IPS-NIHi7 (cell line): ENCODE measurements around the gene SLIT3.
A peak's percentile ranks its signal among the peaks of the same experiment; 100 is the strongest.

Experiments used
- DNase-seq: peaks from one replicate; pipeline ENCODE4 v3.0.0; 2012; ENCODE audit warnings: mixed read lengths; ENCODE audit errors: extremely low spot score

Gene SLIT3

DNA sequence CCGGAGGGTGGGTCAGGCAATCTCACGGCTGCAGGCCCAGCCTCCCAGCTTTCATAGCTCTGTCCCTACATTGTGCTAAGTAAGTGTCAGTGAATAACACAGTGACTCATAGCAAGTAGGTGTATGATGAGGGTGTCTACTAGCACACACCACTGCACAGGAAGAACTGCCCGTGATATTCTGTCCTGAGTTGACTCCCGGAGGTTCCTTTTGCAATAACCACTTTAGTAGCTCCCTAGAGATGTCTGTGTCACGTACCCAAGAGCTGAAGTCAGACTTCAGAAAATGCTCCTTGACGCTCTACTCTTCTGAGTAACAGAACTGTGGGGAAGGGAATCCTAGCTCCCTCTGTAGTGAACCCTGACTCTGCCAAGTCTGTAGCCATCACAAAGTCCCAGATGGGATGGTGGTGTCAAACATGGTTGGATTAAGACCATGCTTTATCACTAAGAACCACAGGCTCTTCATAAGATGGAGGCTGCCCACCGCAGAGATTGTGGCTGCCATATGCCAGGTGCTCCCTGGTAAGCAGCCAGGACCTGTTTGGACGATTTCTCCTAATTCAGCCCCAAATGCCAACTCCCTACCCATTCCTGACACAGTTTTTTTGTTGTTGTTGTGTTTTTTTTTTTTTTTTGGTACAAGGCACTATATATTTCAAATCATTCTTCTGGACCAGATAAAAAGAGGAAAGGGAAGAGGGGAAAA lies 369.1 kb downstream of the SLIT3 start:
- no peak for DNase-seq

- no peak for DNase-seq
Observed at GRCh38 chr5:168929656-168930055, 371.3 kb downstream of the SLIT3 start.

GRCh38 chr5:168925160-168925559 lies 375.8 kb downstream of the SLIT3 start:
- no peak for DNase-seq

DNA sequence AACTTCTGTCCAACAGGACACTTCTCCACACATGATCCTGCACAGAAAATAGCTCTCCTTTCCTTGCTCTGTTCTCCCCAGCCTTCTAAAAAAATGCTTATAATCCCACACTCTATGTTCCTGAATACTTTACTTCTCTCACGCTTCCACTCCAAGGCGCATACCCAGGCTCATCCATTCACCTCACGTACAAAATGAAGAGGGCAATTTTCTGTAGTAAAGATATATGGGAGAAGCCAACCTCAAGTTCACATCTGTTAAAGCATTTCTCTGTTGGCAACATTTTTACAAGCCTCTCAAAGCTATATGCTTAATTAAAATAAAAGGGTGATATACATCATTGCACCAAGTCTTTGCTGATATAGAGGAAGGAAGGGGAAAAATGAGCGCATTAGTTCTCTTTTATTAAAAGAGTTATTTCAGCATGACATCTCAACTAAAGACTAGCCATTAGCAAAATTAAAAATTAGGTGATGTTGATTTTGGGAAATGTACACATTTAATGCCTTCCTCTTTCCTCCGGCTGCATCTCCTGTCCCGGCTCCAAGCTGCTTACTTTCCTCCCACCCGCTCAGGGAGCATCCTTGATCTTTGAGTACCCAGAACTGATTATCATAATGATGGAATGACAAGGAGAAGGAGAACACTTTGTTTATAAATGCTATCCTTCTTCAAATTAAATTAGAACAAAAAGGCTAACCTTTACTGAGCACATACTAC lies 379.6 kb downstream of the SLIT3 start:
- no peak for DNase-seq

GRCh38 chr5:168920019-168920810 lies 380.7 kb downstream of the SLIT3 start:
- no peak for DNase-seq

- no peak for DNase-seq
Observed at GRCh38 chr5:168917947-168918600, 382.9 kb downstream of the SLIT3 start.

DNA sequence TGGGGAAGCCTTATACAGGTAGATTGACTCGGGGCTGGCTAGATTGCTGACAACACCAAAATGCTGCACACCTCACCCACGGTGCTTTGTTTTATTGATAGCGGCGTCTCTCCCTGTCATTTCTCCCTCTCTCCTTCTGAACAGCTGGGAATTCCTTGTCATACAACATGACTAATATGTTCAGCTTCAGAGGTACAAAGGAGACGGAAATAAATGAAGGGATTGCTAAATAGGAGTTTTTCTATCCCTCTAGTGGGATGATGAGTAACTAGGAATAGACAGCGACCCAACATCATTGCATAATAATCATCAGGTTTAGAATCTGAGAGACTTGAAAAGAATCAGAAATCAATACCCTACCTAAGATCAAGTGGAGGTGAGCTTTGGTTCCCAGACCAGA lies 384.1 kb downstream of the SLIT3 start:
- no peak for DNase-seq

GRCh38 chr5:168916266-168916665 lies 384.7 kb downstream of the SLIT3 start:
- peak; percentile 72 for DNase-seq

GRCh38 chr5:168914491-168914890 lies 386.4 kb downstream of the SLIT3 start:
- DNase-seq: no peak

- no peak for DNase-seq
Observed at GRCh38 chr5:168910874-168911273, 390.1 kb downstream of the SLIT3 start.

DNA sequence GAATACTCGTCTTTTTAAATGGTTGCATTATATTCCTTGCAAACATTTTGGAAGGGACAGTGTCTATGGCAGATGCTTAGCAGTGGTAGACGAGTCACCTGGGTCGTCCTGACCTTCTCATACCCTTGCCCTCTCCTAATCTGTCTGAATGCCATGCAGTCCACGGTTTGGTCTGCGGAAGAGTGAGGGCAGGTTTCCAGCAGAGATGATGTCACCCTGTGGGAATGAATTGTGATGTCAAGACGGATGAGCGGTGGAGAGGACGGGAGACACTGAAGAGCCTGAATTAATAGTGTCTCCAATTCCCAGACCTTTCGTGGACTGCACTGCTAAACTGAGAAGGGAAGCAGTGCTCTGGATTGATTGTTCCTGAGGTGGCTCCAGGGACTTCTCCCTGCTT lies 392.7 kb downstream of the SLIT3 start:
- DNase-seq: no peak

- no peak for DNase-seq
Observed at GRCh38 chr5:168903061-168903460, 397.9 kb downstream of the SLIT3 start.

DNA sequence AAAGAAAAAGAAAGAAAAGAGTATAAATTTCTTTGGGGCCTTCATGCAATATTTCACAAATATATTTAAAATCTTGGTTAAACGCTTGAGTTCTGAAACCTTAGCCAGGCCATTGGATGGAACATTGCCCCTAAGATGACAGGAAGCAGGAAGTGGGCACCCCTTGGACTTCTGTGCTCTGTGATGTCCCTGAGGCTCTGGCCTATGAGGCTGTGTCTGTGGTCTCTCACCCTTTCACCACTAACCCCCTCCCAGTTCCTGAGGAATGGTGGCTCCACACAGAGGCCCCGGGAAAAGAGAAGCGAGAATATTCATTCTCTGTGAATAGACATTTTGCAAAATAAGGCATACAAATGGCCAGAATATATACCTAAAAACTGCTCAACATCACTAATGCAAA lies 401.3 kb downstream of the SLIT3 start:
- no peak for DNase-seq

DNA sequence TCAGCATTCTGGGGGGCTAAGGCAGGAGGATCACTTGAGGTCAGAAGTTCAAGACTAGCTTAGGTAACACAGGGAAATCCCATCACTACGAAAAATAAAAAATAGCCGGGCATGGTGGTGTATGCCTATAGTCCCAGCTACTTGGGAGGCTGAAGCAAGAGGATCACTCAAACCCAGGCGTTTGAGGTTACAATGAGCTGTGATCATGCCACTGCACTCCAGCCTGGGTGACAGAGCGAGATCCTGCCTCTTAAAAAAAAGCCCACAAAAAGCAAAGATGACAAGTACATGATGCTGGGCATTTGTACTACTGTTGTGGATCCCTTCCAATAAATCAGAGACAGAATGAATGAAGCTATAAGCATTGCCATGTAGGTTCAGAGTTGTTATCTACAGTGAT lies 401.7 kb downstream of the SLIT3 start:
- no peak for DNase-seq

DNA sequence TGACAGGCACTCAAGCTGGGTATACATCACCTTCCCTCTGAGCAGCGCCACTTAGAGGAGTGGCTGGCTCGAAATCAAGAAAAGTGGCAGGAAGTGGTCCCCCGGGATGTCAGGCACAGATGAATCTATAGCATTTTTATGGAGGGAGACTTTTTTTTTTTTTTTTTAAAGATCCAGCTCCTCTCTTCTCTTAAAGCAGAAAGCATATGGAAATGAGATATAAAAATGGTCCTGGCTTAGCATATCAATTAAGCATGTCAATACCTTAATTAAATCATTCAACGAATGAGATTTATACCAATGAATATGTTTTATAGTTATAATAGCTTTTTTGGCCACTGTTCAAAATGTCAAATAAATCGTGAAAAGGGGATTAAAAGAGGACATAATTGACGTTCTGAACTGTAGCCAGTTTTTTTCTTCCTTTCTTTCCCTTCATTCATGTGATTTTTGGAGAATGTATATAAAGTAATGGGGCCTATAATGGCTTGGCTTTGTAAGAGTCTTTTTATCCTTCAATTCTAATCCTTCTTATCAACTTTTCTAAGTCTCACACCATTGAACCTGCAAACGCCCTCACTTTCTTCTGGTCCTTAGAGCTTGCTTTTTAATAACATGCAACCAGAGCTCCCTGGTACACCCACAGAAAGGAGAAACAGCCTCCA lies 402.6 kb downstream of the SLIT3 start:
- no peak for DNase-seq

DNA sequence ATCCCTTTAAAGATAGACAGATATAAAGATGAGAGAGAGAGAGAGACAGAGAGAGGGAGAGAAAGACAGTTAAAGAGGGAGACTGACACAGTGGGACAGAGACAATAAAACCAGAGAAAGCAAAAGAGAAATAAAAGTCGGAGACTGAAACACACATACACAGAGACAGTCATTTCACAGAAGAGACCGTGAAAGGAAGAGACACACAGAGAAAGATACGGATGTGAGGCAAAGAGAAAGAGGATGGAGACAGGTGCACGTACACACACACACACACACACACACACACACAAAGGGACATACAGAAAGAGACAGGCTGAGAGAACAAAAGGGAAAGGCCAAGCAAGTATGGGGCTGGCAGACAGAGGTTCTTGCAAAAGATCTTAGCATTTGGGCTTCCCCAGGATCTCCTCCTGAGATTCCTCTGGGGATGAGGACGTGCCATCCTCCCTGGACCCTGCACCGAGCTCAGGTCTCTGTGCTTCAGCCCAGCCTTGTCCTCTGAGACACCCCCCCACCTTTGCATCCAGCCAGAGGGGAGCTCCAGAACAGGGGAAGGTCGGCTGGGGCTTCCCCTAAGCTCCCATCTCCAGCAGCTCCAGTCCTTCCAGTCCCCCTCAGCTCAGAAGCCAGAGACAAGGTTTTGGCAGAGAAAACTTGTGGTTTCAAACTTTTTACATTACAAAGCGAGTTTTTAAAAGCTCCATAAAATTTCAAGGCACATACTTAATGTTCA lies 403.4 kb downstream of the SLIT3 start:
- DNase-seq: no peak

- DNase-seq: no peak
Observed at GRCh38 chr5:168895295-168896071, 405.5 kb downstream of the SLIT3 start.

DNA sequence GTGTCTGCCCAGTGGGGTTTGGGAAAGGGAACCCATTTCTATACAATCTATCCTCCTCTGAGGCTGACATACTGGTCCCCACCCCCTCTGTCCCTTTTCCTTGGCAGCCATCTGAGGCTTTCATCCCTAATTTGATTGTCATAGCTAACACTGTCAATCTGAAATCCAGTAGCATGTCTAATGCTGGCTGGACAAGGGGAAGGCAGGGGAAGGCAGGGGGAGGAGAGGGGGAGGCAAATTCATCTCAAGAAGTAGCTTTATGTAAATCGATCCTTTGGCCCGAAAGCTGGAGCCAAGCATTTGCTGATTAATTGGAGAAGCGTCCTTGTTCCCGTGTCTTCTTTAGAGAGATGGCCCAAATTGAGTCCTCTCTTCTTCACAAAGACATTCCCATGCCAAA lies 407.7 kb downstream of the SLIT3 start:
- no peak for DNase-seq

GRCh38 chr5:168892618-168893186 lies 408.2 kb downstream of the SLIT3 start:
- no peak for DNase-seq
